SIG-M5 (cell line): ENCODE data around the gene MRPL24.
"Not testable (repeated sequence)": the region's sequence is repeated elsewhere in the genome, so short reads cannot be mapped to it uniquely, and the experiment has no call there.

ENCODE experiments used
- DNase-seq: peaks from one replicate; lab custom pipeline; 2025; lab: John Stamatoyannopoulos, UW

The MRPL24 gene

GRCh38 chr1:156760092-156760795 is 19.4 kb upstream of the MRPL24 start:
- no peak for DNase-seq

DNA sequence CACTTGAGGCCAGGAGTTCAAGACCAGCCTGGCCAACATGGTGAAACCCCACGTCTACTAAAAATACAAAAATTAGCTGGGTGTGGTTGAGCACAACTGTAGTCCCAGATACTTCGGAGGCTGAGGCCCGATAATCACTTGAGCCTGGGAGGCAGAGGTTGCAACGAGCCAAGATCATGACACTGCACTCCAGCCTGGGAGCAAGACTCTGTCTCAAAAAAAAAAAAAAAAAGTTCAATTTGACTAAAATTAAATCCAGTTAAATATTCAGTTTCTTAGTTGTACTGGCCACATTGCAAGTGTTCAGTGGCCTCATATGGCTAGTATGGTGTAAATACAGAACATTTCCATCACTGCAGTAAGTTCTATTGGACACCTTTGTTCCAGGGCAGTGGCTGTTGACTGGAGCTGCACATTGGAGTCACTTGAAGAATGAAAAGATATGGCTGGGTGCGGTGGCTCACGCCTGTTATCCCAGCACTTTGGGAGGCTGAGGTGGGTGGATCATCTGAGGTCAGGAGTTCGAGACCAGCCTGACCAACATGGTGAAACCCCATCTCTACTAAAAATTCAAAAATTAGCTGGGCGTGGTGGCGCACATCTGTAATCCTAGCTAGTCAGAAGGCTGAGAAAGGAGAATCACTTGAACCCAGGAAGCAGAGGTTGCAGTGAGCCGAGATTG is 16.8 kb upstream of the MRPL24 start:
- DNase-seq = not testable (repeated sequence)

DNA sequence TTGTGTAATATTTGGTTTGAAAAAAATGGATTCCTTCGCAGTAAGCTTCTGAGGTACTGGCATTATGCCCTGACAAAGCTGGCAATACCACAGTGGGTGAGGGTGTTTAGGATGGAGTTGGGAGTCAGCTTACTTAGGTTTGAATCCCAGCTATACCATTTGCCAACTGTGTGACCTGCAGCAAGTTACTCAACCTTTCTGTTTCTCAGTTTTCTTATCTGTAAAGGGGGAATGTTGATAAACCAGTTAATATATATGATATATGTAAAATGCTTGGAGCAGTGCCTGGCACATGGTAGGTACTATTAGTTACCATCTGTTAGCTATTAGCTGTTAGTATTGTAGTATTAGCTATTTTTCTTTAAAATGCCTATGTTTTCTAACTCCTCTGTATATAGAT is 15.5 kb upstream of the MRPL24 start:
- no peak for DNase-seq

- DNase-seq = no peak
Measured at GRCh38 chr1:156755527-156755950, 14.7 kb upstream of the MRPL24 start.

DNA sequence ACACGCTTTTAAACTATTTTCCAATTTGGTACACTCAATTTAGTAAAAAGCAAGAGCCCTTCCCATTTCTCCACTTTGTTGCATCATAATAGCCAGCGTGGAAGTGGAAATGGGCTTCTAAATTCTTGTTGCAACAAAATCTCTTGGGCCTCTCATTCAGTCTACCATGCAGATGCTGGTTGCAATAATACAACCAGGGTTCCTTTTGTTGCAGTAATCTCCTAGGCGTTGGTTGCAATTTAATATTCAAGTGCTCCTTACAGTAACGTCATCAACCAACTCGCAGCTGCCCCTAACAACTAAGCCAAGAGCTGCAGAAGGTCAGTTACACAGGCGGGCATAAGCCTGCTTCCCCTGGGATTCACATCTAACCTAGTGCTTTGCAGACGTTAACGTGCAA is 13.3 kb upstream of the MRPL24 start:
- no peak for DNase-seq

DNA sequence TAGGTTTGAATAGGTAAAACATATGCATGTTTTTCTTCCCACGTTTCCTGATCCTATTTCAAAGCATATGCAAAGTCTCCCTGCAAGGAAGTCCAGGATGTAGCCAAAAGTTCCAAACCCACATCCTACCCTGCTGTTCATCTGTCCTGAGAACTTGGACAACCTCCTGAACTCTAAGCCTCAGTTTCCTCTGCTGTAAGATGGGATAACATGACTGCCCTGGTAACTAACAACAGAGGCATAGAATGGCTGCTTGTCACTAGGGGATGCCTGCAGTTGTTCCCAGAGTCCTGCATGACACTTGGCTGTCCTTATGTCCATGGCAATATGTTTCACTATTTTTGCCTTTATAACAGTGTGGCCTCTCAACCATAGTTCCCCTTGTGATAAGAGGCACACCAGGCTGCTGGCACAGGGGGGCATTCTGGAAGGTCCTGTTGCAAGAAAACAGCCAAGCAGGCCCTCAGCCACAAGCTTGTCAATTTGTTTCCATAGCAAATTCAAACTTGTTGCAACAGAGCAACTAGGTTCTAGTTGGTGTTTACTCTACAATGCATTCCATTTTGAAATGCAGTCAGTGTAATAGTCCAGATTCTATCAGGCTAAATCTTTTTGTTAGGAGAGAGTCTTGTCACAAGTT is 12.1 kb upstream of the MRPL24 start:
- DNase-seq = no peak

GRCh38 chr1:156751757-156752481 is 11.0 kb upstream of the MRPL24 start:
- peak; percentile 68 for DNase-seq

DNA sequence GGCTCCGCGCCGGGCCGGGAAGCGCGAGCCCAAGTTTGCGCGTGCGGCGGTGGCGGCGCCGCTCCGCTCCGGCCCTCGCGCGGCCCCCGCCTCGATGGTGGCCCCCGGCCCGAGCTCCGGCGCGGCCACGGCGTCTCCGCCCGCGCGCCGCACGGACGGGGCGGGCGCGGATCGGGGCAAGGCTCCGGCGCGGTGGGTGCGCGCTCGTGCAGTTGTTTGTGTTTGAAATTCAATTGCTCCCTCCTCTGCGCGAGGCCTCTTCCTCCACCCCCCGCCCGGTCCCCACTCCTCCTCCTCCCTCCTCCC is 10.5 kb upstream of the MRPL24 start, which contains the start of gene HDGF:
Gene HDGF (minus strand): TSS at position 225 of the 306 bp plus-strand sequence. CDS start 246 bp downstream, outside the sequence.
- DNase-seq = no peak

DNA sequence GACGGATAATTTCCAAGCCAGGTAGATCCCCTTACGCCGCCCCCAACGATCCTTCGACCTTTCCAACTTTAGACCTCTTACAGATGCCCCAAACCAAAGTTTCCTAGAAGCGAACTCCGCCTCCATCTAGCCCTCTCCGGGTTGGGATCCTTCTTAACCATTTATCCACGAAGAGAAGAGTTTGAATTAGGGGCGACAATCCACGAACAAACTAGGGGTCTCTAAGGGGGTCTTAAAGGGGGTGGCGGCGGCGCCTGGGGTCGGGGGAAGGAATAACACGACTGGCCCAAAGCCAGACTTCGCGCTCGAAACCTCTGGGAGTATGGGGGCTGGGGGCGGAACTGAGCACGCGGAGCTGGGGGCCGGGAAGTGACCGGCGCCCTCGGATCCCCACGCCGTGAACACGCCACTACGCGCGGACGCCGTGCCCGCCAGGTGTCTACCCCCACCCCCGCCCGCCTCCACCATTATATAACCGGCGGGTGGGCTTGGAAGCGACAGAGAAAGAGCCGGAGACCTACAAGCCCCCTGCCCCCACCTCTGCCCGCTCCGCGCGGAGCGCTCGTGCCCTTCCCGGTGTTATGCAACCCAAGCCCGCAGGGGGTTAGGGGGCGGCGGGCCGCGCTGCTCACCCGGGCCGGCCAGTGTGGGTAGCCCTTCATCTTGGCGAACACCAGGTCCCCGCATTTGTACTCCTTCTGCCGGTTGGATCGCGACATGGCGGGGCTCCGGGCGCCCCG is 10.0 kb upstream of the MRPL24 start:
- DNase-seq = no peak

GRCh38 chr1:156750191-156750672 is 9.3 kb upstream of the MRPL24 start:
- no peak for DNase-seq

- no peak for DNase-seq
Measured at GRCh38 chr1:156749419-156750118, 8.7 kb upstream of the MRPL24 start.

GRCh38 chr1:156748670-156749418 is 8.0 kb upstream of the MRPL24 start:
- DNase-seq = no peak

DNA sequence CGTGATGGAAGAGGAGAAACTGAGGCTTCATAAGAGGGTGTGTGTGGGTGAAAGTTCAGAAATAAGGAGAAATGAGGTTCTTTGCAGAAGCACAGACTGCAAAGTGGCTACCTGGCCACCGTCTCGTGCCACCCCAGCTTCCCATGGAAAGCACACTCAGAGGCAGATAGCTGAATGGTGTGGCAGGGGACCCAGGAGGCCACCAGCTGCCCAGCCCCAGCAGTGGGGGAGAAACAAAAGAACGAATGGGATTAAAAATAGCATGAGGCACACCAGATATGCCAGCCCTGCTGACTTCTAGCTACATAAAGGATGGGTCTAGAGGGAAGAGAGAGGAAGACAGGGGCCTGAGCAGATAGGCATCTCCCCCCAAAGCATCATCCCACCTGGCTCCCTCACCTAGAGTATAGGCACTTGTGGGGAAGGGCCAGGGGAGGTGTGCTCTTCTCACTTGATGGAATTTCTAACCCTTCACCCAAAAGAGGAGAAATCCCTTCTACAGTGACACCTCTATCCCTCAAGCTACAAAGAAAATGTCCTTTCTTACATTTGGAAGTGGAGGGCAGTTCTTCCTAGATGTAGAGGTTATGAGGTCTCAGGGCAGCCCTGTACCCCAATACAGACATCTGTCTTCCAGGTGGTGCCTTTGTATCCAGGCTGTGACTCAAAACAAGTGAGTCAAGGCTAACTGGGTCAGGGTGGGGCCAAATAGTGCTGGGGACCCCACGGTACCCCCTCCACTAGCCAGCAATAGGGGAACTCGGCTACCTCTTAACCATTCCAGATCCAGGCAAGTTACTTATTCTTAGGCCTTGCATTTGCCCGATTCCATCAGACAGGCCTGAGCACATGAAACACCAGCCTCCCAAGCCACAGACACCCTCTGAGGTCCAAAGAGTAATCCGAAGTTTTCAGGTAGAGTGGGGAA is 7.1 kb upstream of the MRPL24 start:
- no peak for DNase-seq

DNA sequence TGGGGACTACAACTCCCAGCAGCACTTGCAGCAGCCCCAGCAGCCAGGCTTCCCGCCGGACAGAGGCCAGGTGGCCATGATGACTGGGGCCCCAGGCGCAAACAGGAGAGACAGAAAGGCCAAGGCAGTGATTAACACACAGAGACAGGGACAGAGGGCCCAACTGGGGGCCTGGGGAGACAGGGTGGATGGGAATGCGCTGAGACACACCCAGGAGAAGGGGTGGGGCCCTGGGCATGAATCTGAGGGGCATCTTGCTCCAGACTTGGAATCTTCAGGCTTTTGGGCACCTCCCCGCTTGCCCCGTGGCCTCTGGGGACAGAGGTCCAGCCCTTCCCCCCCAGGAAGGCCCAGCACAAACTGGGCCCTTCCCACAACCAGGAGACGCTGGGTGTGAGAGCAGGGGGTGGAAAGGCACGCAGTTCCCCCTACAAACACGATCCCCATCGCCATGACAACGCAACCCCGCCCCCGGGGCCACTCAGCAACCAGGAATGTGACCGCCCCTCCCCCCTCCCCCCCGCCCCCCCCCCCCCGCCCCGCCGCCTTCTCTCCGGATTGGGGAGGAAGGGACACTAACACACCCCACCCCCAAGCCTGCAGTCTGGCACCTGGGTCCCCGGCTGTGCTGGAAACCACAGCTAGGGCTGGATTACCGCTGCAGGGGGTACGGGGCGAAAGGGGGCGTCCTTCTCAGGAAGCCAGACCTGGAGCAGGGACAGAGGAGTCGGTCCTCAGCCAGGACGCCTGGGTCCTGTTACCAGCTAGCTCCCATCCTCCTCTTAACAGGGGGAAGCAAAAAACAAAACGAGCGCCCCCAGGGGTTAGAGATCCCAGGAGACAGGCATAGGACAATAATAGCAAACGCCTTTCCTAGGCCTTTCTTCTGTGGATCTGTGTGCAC is 6.1 kb upstream of the MRPL24 start:
- DNase-seq = no peak

DNA sequence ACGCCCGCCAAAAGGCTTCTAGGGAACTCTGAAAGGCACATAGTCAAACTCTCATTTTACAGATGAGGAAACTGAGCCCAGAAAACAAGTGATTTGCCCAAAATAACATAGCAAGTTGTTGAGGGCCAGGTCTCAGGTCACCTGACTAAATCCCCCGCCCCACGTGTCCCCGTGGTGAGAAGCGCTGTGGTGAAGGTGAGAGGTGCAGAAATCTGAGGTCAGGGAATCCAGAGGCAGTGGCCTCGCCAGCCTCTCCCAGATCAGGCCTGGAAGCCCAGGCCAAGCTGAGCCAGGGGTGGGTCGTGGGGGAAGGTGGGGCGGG is 5.5 kb upstream of the MRPL24 start:
- DNase-seq = no peak

DNA sequence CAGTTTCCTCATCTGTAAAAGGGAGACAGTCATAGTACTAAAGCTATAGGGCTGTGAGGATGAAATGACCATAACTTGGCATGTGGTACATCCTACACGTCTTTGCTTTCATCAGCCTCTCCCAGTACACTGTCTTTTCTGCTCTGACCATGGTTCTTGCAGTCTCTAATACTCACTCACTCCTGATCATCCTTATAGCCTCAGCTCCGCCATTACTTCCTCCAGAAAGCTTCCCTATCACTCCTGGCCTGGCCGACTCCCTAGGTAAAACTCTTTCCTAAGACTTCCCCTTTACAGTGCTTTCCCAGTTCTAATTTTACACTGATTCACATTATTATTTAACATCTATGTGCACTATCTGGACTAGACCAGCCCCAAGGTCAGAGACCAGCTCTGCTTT is 5.0 kb upstream of the MRPL24 start:
- no peak for DNase-seq

- no peak for DNase-seq
Measured at GRCh38 chr1:156744786-156745419, 4.0 kb upstream of the MRPL24 start.

GRCh38 chr1:156744344-156744743 is 3.5 kb upstream of the MRPL24 start:
- DNase-seq = no peak
